Nephron (organoid): ENCODE results near the gene INAFM2.

ENCODE experiments used
- H3K27ac Mint-ChIP-seq, 3 experiments: 2 replicates each; pipeline ENCODE4 v1.8.0; 2020; ENCODE audit warnings: mixed read lengths in 3 of 3, mild to moderate bottlenecking in 2 of 3, moderate library complexity in 1 of 3
- H3K27me3 Mint-ChIP-seq: 2 replicates; pipeline ENCODE4 v1.8.0; 2021; ENCODE audit warnings: low read depth, mild to moderate bottlenecking, moderate library complexity, mixed read lengths
- H3K36me3 Mint-ChIP-seq: 2 replicates; pipeline ENCODE4 v1.8.0; 2020; ENCODE audit warnings: low read depth, mixed read lengths
- H3K4me1 Mint-ChIP-seq: 2 replicates; pipeline ENCODE4 v1.8.0; 2020; ENCODE audit warnings: mixed read lengths
- H3K4me3 Mint-ChIP-seq, 3 experiments: 2 replicates each; pipeline ENCODE4 v1.8.0; 2020; ENCODE audit warnings: mild to moderate bottlenecking in 3 of 3, mixed read lengths in 3 of 3, moderate library complexity in 2 of 3
- H3K9me3 Mint-ChIP-seq: 2 replicates; pipeline ENCODE4 v1.8.0; 2020; ENCODE audit warnings: mixed read lengths
- CTCF ChIP-seq, 3 experiments: fragments of 200-600 bp; sonication (generic); IDR thresholded peaks; one replicate each; pipeline ENCODE4 v1.5.0; 2021; ENCODE audit warnings: antibody characterized with exemption in 3 of 3; ENCODE audit not compliant: unreplicated experiment in 3 of 3

Gene INAFM2

GRCh38 chr15:40340740-40341400 is 17.4 kb downstream of the INAFM2 start, which contains the start of gene CCDC9B:
Gene CCDC9B (minus strand): TSS chr15:40340939. CDS start chr15:40340819, 120 bp downstream.
- Mint-ChIP-seq H3K9me3 (no peaks in the 10 kb centered on the region), H3K27me3 (peaks cover under 1% of the 10 kb centered on the region), H3K36me3 (no peaks in the 10 kb centered on the region), H3K4me3 (peak within 1 kb of the TSS in 2 of 3 experiments; percentile 52 to 58), H3K4me1 (peaks cover 54% of the 10 kb centered on the region), H3K27ac (peak within 1 kb of the TSS; percentile 87 to 89 (median 88))
- TF ChIP-seq CTCF (IDR thresholded peaks at IDR 0.05; ENCODE audit: unreplicated experiment in 3 of 3): no peak

- Mint-ChIP-seq H3K27me3 (no peaks in the 10 kb centered on the region), H3K4me1 (peaks cover 45% of the 10 kb centered on the region), H3K27ac (peak overlapping the region; percentile 23 to 47 (median 38)), H3K9me3 (no peaks in the 10 kb centered on the region), H3K36me3 (no peaks in the 10 kb centered on the region), H3K4me3 (no peak overlapping the region)
- TF ChIP-seq CTCF (IDR thresholded peaks at IDR 0.05; ENCODE audit: unreplicated experiment in 3 of 3): no peak
These were observed 19.2 kb downstream of the INAFM2 start for GRCh38 chr15:40342416-40343320.

DNA sequence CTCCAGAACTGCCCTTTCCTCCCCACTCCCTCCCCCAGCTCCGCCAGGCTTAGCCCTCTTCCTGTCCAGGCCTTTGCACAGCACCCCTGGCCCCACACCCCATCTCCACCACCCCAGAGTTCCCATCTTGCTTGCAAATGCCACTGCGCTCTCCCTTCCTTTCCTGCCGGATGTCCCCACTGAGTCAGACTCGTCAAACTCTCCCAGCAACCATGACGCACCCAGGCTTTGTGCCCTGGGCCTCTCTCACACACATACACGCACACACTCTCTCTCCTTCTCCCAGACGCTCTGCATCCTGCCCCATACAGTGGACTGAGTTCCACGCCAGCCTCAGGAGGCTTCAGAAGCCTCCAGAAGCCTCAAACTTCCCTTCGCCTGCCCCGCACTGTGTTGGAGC is 20.0 kb downstream of the INAFM2 start:
- Mint-ChIP-seq H3K36me3 (no peaks in the 10 kb centered on the region), H3K4me1 (peaks cover 36% of the 10 kb centered on the region), H3K4me3 (no peak overlapping the region), H3K9me3 (no peaks in the 10 kb centered on the region), H3K27ac (peak overlapping the region in 2 of 3 experiments; percentile 38 to 47), H3K27me3 (no peaks in the 10 kb centered on the region)
- no peak for TF ChIP-seq CTCF (IDR thresholded peaks at IDR 0.05; ENCODE audit: unreplicated experiment in 3 of 3)

DNA sequence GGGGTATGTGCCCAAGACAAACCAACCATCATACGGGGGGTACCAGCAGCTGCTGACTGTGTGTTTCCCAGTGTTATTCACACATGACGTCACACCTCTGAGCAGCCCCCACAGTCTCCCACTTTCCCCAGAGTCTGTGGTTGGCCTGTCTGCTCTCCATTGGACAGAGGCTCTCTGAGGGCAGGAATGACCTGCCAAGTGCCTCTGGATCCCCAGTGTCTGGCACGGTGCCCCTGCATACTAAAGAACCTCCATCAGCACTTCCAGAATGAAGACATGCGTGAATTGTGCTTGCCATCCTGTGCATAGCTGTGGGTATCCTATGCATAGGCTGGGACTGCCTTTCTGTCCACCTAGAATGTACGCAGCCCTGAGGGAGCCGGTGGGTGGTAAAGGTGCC is 20.7 kb downstream of the INAFM2 start:
- no peaks in the 10 kb centered on the region for H3K36me3 Mint-ChIP-seq
- peaks cover 34% of the 10 kb centered on the region for H3K4me1 Mint-ChIP-seq
- H3K27ac Mint-ChIP-seq: peak overlapping the region in 1 of 3 experiments; percentile 61
- no peak for TF ChIP-seq CTCF (IDR thresholded peaks at IDR 0.05; ENCODE audit: unreplicated experiment in 3 of 3)
- no peaks in the 10 kb centered on the region for H3K9me3 Mint-ChIP-seq
- H3K4me3 Mint-ChIP-seq: no peak overlapping the region
- H3K27me3 Mint-ChIP-seq: no peaks in the 10 kb centered on the region

GRCh38 chr15:40344631-40345120 is 21.2 kb downstream of the INAFM2 start:
- peaks cover 33% of the 10 kb centered on the region for H3K4me1 Mint-ChIP-seq
- H3K36me3 Mint-ChIP-seq: no peaks in the 10 kb centered on the region
- TF ChIP-seq CTCF (IDR thresholded peaks at IDR 0.05; ENCODE audit: unreplicated experiment in 3 of 3): peak; percentile 56 to 65 (median 62)
- H3K27me3 Mint-ChIP-seq: peaks cover 2% of the 10 kb centered on the region
- H3K9me3 Mint-ChIP-seq: no peaks in the 10 kb centered on the region
- H3K27ac Mint-ChIP-seq: peak overlapping the region in 1 of 3 experiments; percentile 61
- no peak overlapping the region for H3K4me3 Mint-ChIP-seq
